Endodermal cell (in vitro differentiated cells): ENCODE data around the gene TCF7L2. TPM values are rescaled to one million over a fixed set of nuclear protein-coding genes. Genes with fewer than 3 reads are reported as not detected.

Experiments used
- DNase-seq: peaks from one replicate; pipeline ENCODE4 v3.0.0-alpha.2; 2017
- H3K27ac ChIP-seq: 2 replicates; pipeline ENCODE4 v1.5.1; 2013; ENCODE audit warnings: mild to moderate bottlenecking, low read depth, low read length, moderate library complexity
- H3K27me3 ChIP-seq: 2 replicates; pipeline ENCODE4 v1.6.1; 2013; ENCODE audit warnings: mild to moderate bottlenecking, low read length, moderate library complexity; ENCODE audit not compliant: insufficient read depth, control insufficient read depth, poor library complexity, severe bottlenecking
- H3K36me3 ChIP-seq: 2 replicates; pipeline ENCODE4 v1.7.0; 2013; ENCODE audit warnings: mild to moderate bottlenecking, low read length, moderate library complexity; ENCODE audit not compliant: control insufficient read depth, insufficient read depth
- H3K4me1 ChIP-seq: one replicate; pipeline ENCODE4 v1.7.0; 2013; ENCODE audit warnings: low read length; ENCODE audit not compliant: control insufficient read depth, insufficient read depth
- H3K4me3 ChIP-seq: 2 replicates; pipeline ENCODE4 v1.5.1; 2013; ENCODE audit warnings: mild to moderate bottlenecking, low read length, moderate library complexity
- H3K9ac ChIP-seq: 2 replicates; pipeline ENCODE4 v1.6.1; 2013; ENCODE audit warnings: mild to moderate bottlenecking, low read length, moderate library complexity; ENCODE audit not compliant: poor library complexity, severe bottlenecking; ENCODE audit errors: extremely low read depth
- H3K9me3 ChIP-seq: 2 replicates; pipeline ENCODE4 v1.6.1; 2013; ENCODE audit warnings: mild to moderate bottlenecking, low read length, moderate library complexity; ENCODE audit not compliant: control insufficient read depth
- H3K27ac Mint-ChIP-seq: 2 replicates; pipeline ENCODE4 v1.8.0; 2020; ENCODE audit warnings: mixed read lengths
- H3K27me3 Mint-ChIP-seq: 2 replicates; pipeline ENCODE4 v1.8.0; 2021; ENCODE audit warnings: mild to moderate bottlenecking, mixed read lengths; ENCODE audit not compliant: insufficient read depth
- H3K36me3 Mint-ChIP-seq: 2 replicates; pipeline ENCODE4 v1.8.0; 2020; ENCODE audit warnings: low read depth, mixed read lengths
- H3K4me1 Mint-ChIP-seq: 2 replicates; pipeline ENCODE4 v1.8.0; 2020; ENCODE audit warnings: mixed read lengths
- H3K4me3 Mint-ChIP-seq: 2 replicates; pipeline ENCODE4 v1.8.0; 2020; ENCODE audit warnings: mild to moderate bottlenecking, moderate library complexity, mixed read lengths
- H3K9me3 Mint-ChIP-seq: 2 replicates; pipeline ENCODE4 v1.8.0; 2020; ENCODE audit warnings: mild to moderate bottlenecking, mixed read lengths
- CTCF ChIP-seq: fragments of 200-600 bp; sonication (generic); conservative IDR thresholded peaks from 2 replicates; pipeline ENCODE4 v1.5.0; 2021; ENCODE audit warnings: antibody characterized with exemption, mild to moderate bottlenecking
- WGBS, 2 experiments: methylation state at CpG; one replicate each; pipeline versions ENCODE4 v1.1.5 to v1.1.7; 2013; ENCODE audit warnings: missing lambda C conversion rate in 2 of 2, mixed read lengths in 1 of 2; ENCODE audit not compliant: insufficient coverage in 1 of 2, insufficient read length in 1 of 2; 5-methylcytosine and 5-hydroxymethylcytosine counted together
- total RNA-seq, 2 donors: library from RNA; stranded (reverse); fragmentation: NEBNext Ultra II Directional in 1 of 2; extraction: Animal tissue kit (Norgen Biotek cat#: 25700) in 1 of 2; gene quantifications; 2 replicates in 1 of 2; 3 replicates in 1 of 2; pipeline ENCODE4 v1.2.1, GENCODE V29; 2021

The TCF7L2 gene
- total RNA-seq, 2 donors from 2014 or later, result 73.2 to 105 TPM

DNA sequence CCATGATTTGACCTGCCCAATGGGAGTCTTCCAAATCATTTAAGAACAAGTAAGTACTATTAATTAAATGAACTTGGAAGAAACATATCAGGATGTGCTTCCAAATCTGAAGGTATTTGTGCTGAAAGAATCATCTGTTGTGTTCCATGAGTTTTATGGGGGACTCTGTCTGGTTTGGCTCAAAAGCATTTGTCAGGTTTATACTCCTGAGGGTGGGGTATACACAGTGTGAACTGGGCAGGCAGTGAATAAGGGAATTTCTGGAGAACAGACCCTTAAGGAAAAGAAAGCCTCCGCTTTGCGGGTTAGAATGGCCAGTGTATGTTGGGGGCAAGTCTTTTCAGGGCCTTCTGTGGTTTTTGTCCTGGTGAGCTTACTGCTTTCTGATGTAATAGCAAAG, 29.9 kb downstream of the TCF7L2 start:
- Mint-ChIP-seq H3K27me3 (no peaks in the 10 kb centered on the region), H3K9me3 (no peaks in the 10 kb centered on the region), H3K27ac (no peak overlapping the region), H3K36me3 (peaks cover 51% of the 10 kb centered on the region), H3K4me1 (peaks cover 43% of the 10 kb centered on the region), H3K4me3 (no peak overlapping the region)
- Histone ChIP-seq H3K27me3 (no peaks in the 10 kb centered on the region), H3K4me1 (peaks cover 15% of the 10 kb centered on the region), H3K9ac (no peak overlapping the region), H3K27ac (no peak overlapping the region), H3K9me3 (no peaks in the 10 kb centered on the region), H3K36me3 (peaks cover 61% of the 10 kb centered on the region), H3K4me3 (no peak overlapping the region)
- 93% methylated on average over 2 of the region's 2 CpGs for WGBS, 2 experiments
- TF ChIP-seq CTCF, result no peak
- DNase-seq, result no peak

- Histone ChIP-seq H3K27me3 (no peaks in the 10 kb centered on the region), H3K27ac (no peak overlapping the region), H3K9ac (no peak overlapping the region), H3K4me3 (no peak overlapping the region), H3K36me3 (peaks cover 54% of the 10 kb centered on the region), H3K9me3 (no peaks in the 10 kb centered on the region), H3K4me1 (peaks cover 16% of the 10 kb centered on the region)
- no peaks in the 10 kb centered on the region for H3K27me3 Mint-ChIP-seq
- 88 to 98% methylated on average over 1 to 2 of the region's 2 CpGs for WGBS, 2 experiments
- no peak overlapping the region for H3K27ac Mint-ChIP-seq
- no peak overlapping the region for H3K4me3 Mint-ChIP-seq
- TF ChIP-seq CTCF, result no peak
- H3K4me1 Mint-ChIP-seq, result peaks cover 51% of the 10 kb centered on the region
- DNase-seq, result no peak
- no peaks in the 10 kb centered on the region for H3K9me3 Mint-ChIP-seq
- peaks cover 44% of the 10 kb centered on the region for H3K36me3 Mint-ChIP-seq
Measured at GRCh38 chr10:112980937-112981336, 30.9 kb downstream of the TCF7L2 start.

- Histone ChIP-seq H3K4me3 (no peak overlapping the region), H3K9me3 (no peaks in the 10 kb centered on the region), H3K36me3 (peaks cover 54% of the 10 kb centered on the region), H3K4me1 (peaks cover 19% of the 10 kb centered on the region), H3K27ac (no peak overlapping the region), H3K9ac (no peak overlapping the region), H3K27me3 (no peaks in the 10 kb centered on the region)
- WGBS, 2 experiments, result 94 to 97% methylated on average over 6 to 7 of the region's 7 CpGs
- DNase-seq, result no peak
- Mint-ChIP-seq H3K36me3 (peaks cover 37% of the 10 kb centered on the region), H3K4me3 (no peak overlapping the region), H3K9me3 (no peaks in the 10 kb centered on the region), H3K27ac (no peak overlapping the region), H3K27me3 (no peaks in the 10 kb centered on the region), H3K4me1 (peaks cover 51% of the 10 kb centered on the region)
- TF ChIP-seq CTCF, result no peak
Measured at GRCh38 chr10:112981553-112981952, 31.5 kb downstream of the TCF7L2 start.
